IMR-90 (cell line): ENCODE data around the gene CACNA2D3. TPM values are rescaled to one million over a fixed set of nuclear protein-coding genes. Genes with fewer than 3 reads are reported as not detected.

Experiments used
- ATAC-seq: fragments of 200-7000 bp; cut with Tn5 transposase; 2 replicates; pipeline ENCODE4 v1.9.1; 2020; ENCODE audit warnings: low read depth, mild to moderate bottlenecking, moderate library complexity
- BruUV-seq: library from RNA; stranded (reverse); fragments of 400-500 nt; replicated peaks from 2 replicates; lab custom pipeline; 2021; lab: Mats Ljungman, UMichigan
- CTCF ChIA-PET: fragments of 300-600 bp; formaldehyde crosslinking; extraction: SDS; loops from one replicate; lab custom pipeline; 2021; ENCODE audit warnings: antibody characterized with exemption; lab: Yijun Ruan, JAX
- POLR2A ChIA-PET: fragments of 300-600 bp; sonication (Branson Sonifier 250); formaldehyde crosslinking; loops from one replicate; lab custom pipeline; 2022; ENCODE audit warnings: antibody characterized with exemption; ENCODE audit not compliant: unreplicated experiment; lab: Charles Lee
- DNase-seq: peaks from one replicate; pipeline ENCODE4 v3.0.0; 2013
- H2AFZ ChIP-seq: replicated peaks from 2 replicates; pipeline ENCODE3; 2013; ENCODE audit warnings: low read length, mild to moderate bottlenecking; ENCODE audit not compliant: poor library complexity
- H2AK5ac ChIP-seq: 2 replicates; pipeline ENCODE4 v1.6.1; 2013; ENCODE audit warnings: low read depth, low read length, inconsistent platforms
- H2AK9ac ChIP-seq: replicated peaks from 2 replicates; pipeline ENCODE3; 2013; ENCODE audit warnings: mild to moderate bottlenecking, low read depth, low read length, moderate library complexity; ENCODE audit not compliant: poor library complexity
- H2BK120ac ChIP-seq: 2 replicates; pipeline ENCODE4 v1.6.1; 2013; ENCODE audit warnings: low read depth, low read length, inconsistent platforms
- H2BK15ac ChIP-seq: 3 replicates; pipeline ENCODE4 v1.6.1; 2013; ENCODE audit warnings: low read depth, low read length, inconsistent platforms
- H2BK20ac ChIP-seq: 2 replicates; pipeline ENCODE4 v1.6.1; 2013; ENCODE audit warnings: low read depth, mild to moderate bottlenecking, inconsistent platforms, low read length, moderate library complexity
- H2BK5ac ChIP-seq: 2 replicates; pipeline ENCODE4 v1.6.1; 2013; ENCODE audit warnings: mild to moderate bottlenecking, low read depth, low read length, inconsistent platforms; ENCODE audit not compliant: poor library complexity, severe bottlenecking
- H3K14ac ChIP-seq: replicated peaks from 2 replicates; pipeline ENCODE4 v1.6.1; 2013; ENCODE audit warnings: low read depth, low read length, inconsistent platforms
- H3K18ac ChIP-seq: 2 replicates; pipeline ENCODE4 v1.6.1; 2013; ENCODE audit warnings: low read depth, low read length, control low read depth
- H3K23ac ChIP-seq: 2 replicates; pipeline ENCODE4 v1.6.1; 2013; ENCODE audit warnings: low read depth, low read length, inconsistent platforms
- H3K27ac ChIP-seq: 2 replicates; pipeline ENCODE4 v1.5.1; 2013; ENCODE audit warnings: mild to moderate bottlenecking, control low read depth, low read length; ENCODE audit not compliant: insufficient read depth
- H3K27me3 ChIP-seq: 2 replicates; pipeline ENCODE4 v1.6.1; 2013; ENCODE audit warnings: low read length; ENCODE audit not compliant: control insufficient read depth, insufficient read depth
- H3K36me3 ChIP-seq: 2 replicates; pipeline ENCODE4 v1.6.1; 2013; ENCODE audit warnings: low read length, mixed read lengths; ENCODE audit not compliant: control insufficient read depth, insufficient read depth
- H3K4ac ChIP-seq: 2 replicates; pipeline ENCODE4 v1.6.1; 2013; ENCODE audit warnings: low read depth, low read length, inconsistent platforms
- H3K4me1 ChIP-seq: 2 replicates; pipeline ENCODE4 v1.6.1; 2013; ENCODE audit warnings: low read length, mixed read lengths; ENCODE audit not compliant: control insufficient read depth, insufficient read depth
- H3K4me2 ChIP-seq: 2 replicates; pipeline ENCODE4 v1.6.1; 2013; ENCODE audit warnings: low read depth, mild to moderate bottlenecking, control low read depth, low read length, moderate library complexity
- H3K4me3 ChIP-seq: 2 replicates; pipeline ENCODE4 v1.5.1; 2013; ENCODE audit warnings: low read depth, mild to moderate bottlenecking, control low read depth, low read length, moderate library complexity; ENCODE audit not compliant: insufficient read depth
- H3K56ac ChIP-seq: 2 replicates; pipeline ENCODE4 v1.6.1; 2013; ENCODE audit warnings: low read length, inconsistent platforms; ENCODE audit not compliant: insufficient read depth; ENCODE audit errors: extremely low read depth
- H3K79me1 ChIP-seq, 2 experiments: 2 replicates each; pipeline ENCODE4 v1.6.1; 2013; ENCODE audit warnings: low read length in 2 of 2, inconsistent platforms in 1 of 2, low read depth in 1 of 2
- H3K9ac ChIP-seq: 2 replicates; pipeline ENCODE4 v1.6.1; 2013; ENCODE audit warnings: low read depth, low read length, control low read depth
- H3K9me1 ChIP-seq: 2 replicates; pipeline ENCODE4 v1.6.1; 2013; ENCODE audit warnings: low read length, inconsistent platforms; ENCODE audit not compliant: insufficient read depth
- H3K9me3 ChIP-seq: 2 replicates; pipeline ENCODE4 v1.6.1; 2013; ENCODE audit warnings: low read length; ENCODE audit not compliant: control insufficient read depth, insufficient read depth
- H4K20me1 ChIP-seq: 2 replicates; pipeline ENCODE4 v1.6.1; 2013; ENCODE audit warnings: low read length, inconsistent platforms; ENCODE audit not compliant: insufficient read depth
- H4K5ac ChIP-seq: 2 replicates; pipeline ENCODE4 v1.6.1; 2013; ENCODE audit warnings: mild to moderate bottlenecking, low read depth, low read length, control low read depth
- H4K8ac ChIP-seq, 2 experiments: 2 replicates each; pipeline ENCODE4 v1.6.1; 2013; ENCODE audit warnings: low read depth in 2 of 2, low read length in 2 of 2, control low read depth in 1 of 2, inconsistent platforms in 1 of 2
- H4K91ac ChIP-seq: 2 replicates; pipeline ENCODE4 v1.6.1; 2013; ENCODE audit warnings: low read depth, low read length, inconsistent platforms; ENCODE audit not compliant: insufficient read depth
- BHLHE40 ChIP-seq: fragments of 150-350 bp; IDR thresholded peaks from 2 replicates; pipeline ENCODE4 v1.6.1; 2016; ENCODE audit warnings: mild to moderate bottlenecking, low read depth, low read length
- CEBPB ChIP-seq: IDR thresholded peaks from 2 replicates; pipeline ENCODE4 v1.6.1; 2012; ENCODE audit warnings: low read depth, low read length, improper control_type of control experiment
- CHD1 ChIP-seq: IDR thresholded peaks from 2 replicates; pipeline ENCODE4 v1.6.1; 2012; ENCODE audit warnings: low read depth, low read length, improper control_type of control experiment
- CTCF ChIP-seq: conservative IDR thresholded peaks from 2 replicates; pipeline ENCODE4 v1.5.1; 2012; ENCODE audit warnings: mild to moderate bottlenecking, low read depth, low read length, improper control_type of control experiment
- ELK1 ChIP-seq: fragments of 150-350 bp; IDR thresholded peaks from 2 replicates; pipeline ENCODE4 v1.6.1; 2016; ENCODE audit warnings: low read depth, mild to moderate bottlenecking, low read length, moderate library complexity, borderline replicate concordance
- FOS ChIP-seq: fragments of 150-350 bp; IDR thresholded peaks from 2 replicates; pipeline ENCODE4 v1.6.1; 2016; ENCODE audit warnings: low read depth, low read length
- MAFK ChIP-seq: IDR thresholded peaks from 2 replicates; pipeline ENCODE4 v1.6.1; 2012; ENCODE audit warnings: low read depth, low read length, improper control_type of control experiment
- MAZ ChIP-seq: IDR thresholded peaks from 2 replicates; pipeline ENCODE4 v1.6.1; 2012; ENCODE audit warnings: low read depth, mild to moderate bottlenecking, low read length, improper control_type of control experiment, moderate library complexity, borderline replicate concordance
- NFE2L2 ChIP-seq: fragments of 150-350 bp; IDR thresholded peaks from 2 replicates; pipeline ENCODE4 v1.6.1; 2016; ENCODE audit warnings: low read depth, mild to moderate bottlenecking, low read length
- POLR2A ChIP-seq: IDR thresholded peaks from 2 replicates; pipeline ENCODE4 v1.6.1; 2012; ENCODE audit warnings: mild to moderate bottlenecking, low read depth, low read length
- RAD21 ChIP-seq: IDR thresholded peaks from 2 replicates; pipeline ENCODE4 v1.6.1; 2012; ENCODE audit warnings: low read length, improper control_type of control experiment
- RCOR1 ChIP-seq: IDR thresholded peaks from 2 replicates; pipeline ENCODE4 v1.6.1; 2012; ENCODE audit warnings: mild to moderate bottlenecking, low read length, improper control_type of control experiment; ENCODE audit not compliant: insufficient replicate concordance
- RFX5 ChIP-seq: IDR thresholded peaks from 2 replicates; pipeline ENCODE4 v1.8.0; 2012; ENCODE audit warnings: low read depth, mild to moderate bottlenecking, low read length, moderate library complexity
- SMC3 ChIP-seq: fragments of 150-350 bp; IDR thresholded peaks from 2 replicates; pipeline ENCODE4 v1.6.1; 2016; ENCODE audit warnings: low read depth, mild to moderate bottlenecking, antibody characterized with exemption, low read length, moderate library complexity
- USF2 ChIP-seq: fragments of 150-350 bp; IDR thresholded peaks from 2 replicates; pipeline ENCODE4 v1.6.1; 2017; ENCODE audit warnings: mild to moderate bottlenecking, antibody characterized with exemption, low read length, low read depth
- WGBS, 2 experiments: methylation state at CpG; one replicate each; pipeline versions ENCODE4 v1.1.5 to v1.1.7; 2013; ENCODE audit warnings: missing lambda C conversion rate in 2 of 2; ENCODE audit not compliant: insufficient read length in 1 of 2; ENCODE audit errors: extremely low coverage in 2 of 2; 5-methylcytosine and 5-hydroxymethylcytosine counted together
- dilution Hi-C: fragments of 300-500 bp; cut with HindIII; formaldehyde crosslinking; loops from one replicate; pipeline ENCODE4 v1.14.3; 2018; ENCODE audit warnings: low sequenced_read_pairs; ENCODE audit not compliant: unreplicated experiment
- in situ Hi-C: fragments of 300-500 bp; cut with MboI; formaldehyde crosslinking; loops from 3 replicates; pipeline ENCODE4 v1.14.3; 2019; ENCODE audit warnings: low sequenced_read_pairs, inconsistent platforms, mixed read lengths
- intact Hi-C: fragments of 100-400 bp; cut with micrococcal nuclease; formaldehyde crosslinking; loops from 2 replicates; pipeline ENCODE4 v1.10.0; 2022
- polyA plus RNA-seq, 3 experiments: library from polyadenylated mRNA; depleted of rRNA; stranded (reverse); fragments of >200 nt; gene quantifications; 2 replicates each; pipeline ENCODE4 v1.2.3, GENCODE V29; 2012; ENCODE audit warnings: low replicate concordance in 1 of 3
- total RNA-seq: library from RNA; depleted of rRNA; stranded (reverse); fragments of >200 nt; gene quantifications from 2 replicates; pipeline ENCODE4 v1.2.3, GENCODE V29; 2012

The CACNA2D3 gene
- total and polyA plus RNA-seq, 2 of the 4 experiments (the other 2 are of a cell fraction): 0.36 to 0.41 TPM

GRCh38 chr3:54079314-54079713 lies 43.0 kb upstream of the CACNA2D3 start:
- Histone ChIP-seq H2BK20ac (no peak overlapping the region), H2BK15ac (no peak overlapping the region), H3K4me2 (no peak overlapping the region), H4K8ac (no peak overlapping the region), H3K27me3 (no peaks in the 10 kb centered on the region), H3K56ac (no peak overlapping the region), H3K23ac (no peak overlapping the region), H2AFZ (no peak overlapping the region), H2BK5ac (no peak overlapping the region), H2AK5ac (no peak overlapping the region), H3K79me1 (no peaks in the 10 kb centered on the region), H3K14ac (no peak overlapping the region), H3K18ac (no peak overlapping the region), H3K4ac (no peak overlapping the region), H2BK120ac (no peak overlapping the region), H3K9ac (no peak overlapping the region), H3K27ac (no peak overlapping the region), H3K9me3 (peaks cover 15% of the 10 kb centered on the region), H4K20me1 (no peaks in the 10 kb centered on the region), H4K91ac (no peak overlapping the region), H4K5ac (no peak overlapping the region), H3K36me3 (no peaks in the 10 kb centered on the region), H3K9me1 (no peaks in the 10 kb centered on the region), H2AK9ac (no peak overlapping the region), H3K4me3 (no peak overlapping the region), H3K4me1 (no peaks in the 10 kb centered on the region)
- no peak for DNase-seq
- intact Hi-C loops: no loop called here
- TF ChIP-seq ELK1 (no peak), BHLHE40 (no peak), FOS (no peak), RFX5 (no peak), SMC3 (no peak), RCOR1 (no peak), POLR2A (no peak), MAFK (no peak), RAD21 (no peak), CTCF (no peak), CHD1 (no peak), NFE2L2 (no peak), MAZ (no peak), CEBPB (no peak), USF2 (no peak)
- in situ Hi-C loops: no loop called here
- POLR2A ChIA-PET: no interaction called here
- no CpG with 5 or more reads among the region's 4 CpGs for WGBS, 2 experiments
- dilution Hi-C loops: no loop called here
- BruUV-seq: no TSS peak
- CTCF ChIA-PET: no interaction called here
- no peak for ATAC-seq
